SK-N-SH treated with all-trans-retinoic acid at 6 μM for 48 hours (cell line): ENCODE data around the gene FGFR4.

Experiments used
- ATAC-seq: fragments of 200-7000 bp; cut with Tn5 transposase; 3 replicates; pipeline ENCODE4 v1.9.1; 2020; ENCODE audit warnings: mild to moderate bottlenecking, moderate library complexity
- ARNTL ChIP-seq: fragments of 450-650 bp; formaldehyde crosslinking; IDR thresholded peaks from 2 replicates; pipeline ENCODE4 v1.5.0; 2020; ENCODE audit warnings: low read depth, mild to moderate bottlenecking, moderate library complexity, borderline replicate concordance
- CREB5 ChIP-seq: fragments of 250-450 bp; sonication (Bioruptor Pico); IDR thresholded peaks from 2 replicates; pipeline ENCODE4 v1.5.1; 2020; ENCODE audit warnings: low read depth, mild to moderate bottlenecking, moderate library complexity
- CSDC2 ChIP-seq: fragments of 250-450 bp; sonication (Bioruptor Pico); IDR thresholded peaks from 2 replicates; pipeline ENCODE4 v1.5.0; 2020; ENCODE audit warnings: mild to moderate bottlenecking, moderate library complexity
- ESRRG ChIP-seq: fragments of 250-450 bp; sonication (Bioruptor Pico); IDR thresholded peaks from 2 replicates; pipeline ENCODE4 v1.6.1; 2021; ENCODE audit warnings: mild to moderate bottlenecking
- ISL1 ChIP-seq: fragments of 250-450 bp; sonication (Bioruptor Pico); IDR thresholded peaks from 2 replicates; pipeline ENCODE4 v2.1.2; 2022; ENCODE audit warnings: mild to moderate bottlenecking, moderate library complexity
- OSR1 ChIP-seq: fragments of 250-450 bp; sonication (Bioruptor Pico); IDR thresholded peaks from 2 replicates; pipeline ENCODE4 v1.8.0; 2022; ENCODE audit warnings: moderate library complexity, mild to moderate bottlenecking, inconsistent platforms
- PPARA ChIP-seq: fragments of 250-450 bp; sonication (Bioruptor Pico); IDR thresholded peaks from 2 replicates; pipeline ENCODE4 v1.5.0; 2020; ENCODE audit warnings: mild to moderate bottlenecking, borderline replicate concordance
- RARB ChIP-seq: fragments of 250-450 bp; sonication (Bioruptor Pico); IDR thresholded peaks from 2 replicates; pipeline ENCODE4 v1.8.0; 2021; ENCODE audit warnings: mild to moderate bottlenecking, moderate library complexity
- SNAI2 ChIP-seq: fragments of 250-450 bp; sonication (Bioruptor Pico); IDR thresholded peaks from 2 replicates; pipeline ENCODE4 v1.5.0; 2020; ENCODE audit warnings: mild to moderate bottlenecking, moderate library complexity
- TCF4 ChIP-seq: fragments of 250-450 bp; sonication (Bioruptor Pico); IDR thresholded peaks from 2 replicates; pipeline ENCODE4 v1.8.0; 2021; ENCODE audit warnings: mild to moderate bottlenecking, moderate library complexity, borderline replicate concordance
- TOX ChIP-seq: fragments of 250-450 bp; sonication (Bioruptor Pico); IDR thresholded peaks from 2 replicates; pipeline ENCODE4 v1.8.0; 2021; ENCODE audit warnings: mild to moderate bottlenecking, moderate library complexity, borderline replicate concordance
- TSHZ2 ChIP-seq: fragments of 250-450 bp; sonication (Bioruptor Pico); IDR thresholded peaks from 2 replicates; pipeline ENCODE4 v1.5.0; 2020; ENCODE audit warnings: mild to moderate bottlenecking, moderate library complexity
- ZC3H10 ChIP-seq: fragments of 250-450 bp; sonication (Bioruptor Pico); IDR thresholded peaks from 2 replicates; pipeline ENCODE4 v1.5.1; 2021; ENCODE audit warnings: mild to moderate bottlenecking, moderate library complexity
- ZFP3 ChIP-seq: fragments of 250-450 bp; sonication (Bioruptor Pico); IDR thresholded peaks from 2 replicates; pipeline ENCODE4 v1.5.0; 2020; ENCODE audit warnings: mild to moderate bottlenecking, moderate library complexity
- ZFP30 ChIP-seq: fragments of 450-650 bp; formaldehyde crosslinking; IDR thresholded peaks from 2 replicates; pipeline ENCODE4 v1.5.0; 2022; ENCODE audit warnings: mild to moderate bottlenecking, moderate library complexity
- ZNF565 ChIP-seq: fragments of 450-650 bp; formaldehyde crosslinking; conservative IDR thresholded peaks from 2 replicates; pipeline ENCODE4 v1.5.0; 2020; ENCODE audit warnings: low read depth, mild to moderate bottlenecking, moderate library complexity
- ZNF70 ChIP-seq: fragments of 450-650 bp; formaldehyde crosslinking; IDR thresholded peaks from 2 replicates; pipeline ENCODE4 v1.5.0; 2020; ENCODE audit warnings: mild to moderate bottlenecking, moderate library complexity
- ZNF8 ChIP-seq: fragments of 450-650 bp; formaldehyde crosslinking; IDR thresholded peaks from 2 replicates; pipeline ENCODE4 v1.5.0; 2020; ENCODE audit warnings: mild to moderate bottlenecking, moderate library complexity
- TF ChIP-seq, protein P1 (sequence below): fragments of 250-450 bp; sonication (Bioruptor Pico); IDR thresholded peaks from 2 replicates; pipeline ENCODE4 v1.8.0; 2021; ENCODE audit warnings: low read depth, mild to moderate bottlenecking, moderate library complexity, borderline replicate concordance
- TF ChIP-seq, protein P2 (sequence below): fragments of 250-450 bp; sonication (Bioruptor Pico); IDR thresholded peaks from 2 replicates; pipeline ENCODE4 v1.8.0; 2020; ENCODE audit warnings: mild to moderate bottlenecking, moderate library complexity, borderline replicate concordance
- TF ChIP-seq, protein P3 (sequence below): fragments of 250-450 bp; sonication (Bioruptor Pico); IDR thresholded peaks from 2 replicates; pipeline ENCODE4 v1.5.1; 2021; ENCODE audit warnings: mild to moderate bottlenecking, moderate library complexity

Gene FGFR4

DNA sequence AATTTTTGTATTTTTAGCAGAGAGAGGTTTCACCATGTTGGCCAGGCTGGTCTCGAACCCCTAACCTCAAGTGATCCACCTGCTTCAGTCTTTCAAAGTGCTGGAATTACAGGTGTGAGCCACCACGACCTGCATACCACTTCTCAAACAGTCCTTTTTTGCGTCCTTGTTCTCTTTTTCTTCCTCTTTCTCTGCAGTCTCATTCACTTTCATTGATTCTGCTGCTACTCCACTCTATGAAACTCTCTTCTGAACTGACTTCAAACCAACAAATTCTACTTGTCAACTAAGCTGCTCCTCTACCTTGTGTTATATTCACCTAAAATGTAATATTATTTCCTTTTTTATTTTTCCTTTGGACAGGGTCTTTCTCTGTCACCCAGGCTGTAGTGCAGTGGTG lies 54.8 kb downstream of the FGFR4 start:
- no peak for TF ChIP-seq ZC3H10 (CRISPR knock-in tag)
- ATAC-seq, result no peak

- TF ChIP-seq ZNF8 (CRISPR knock-in tag), result no peak
- no peak for TF ChIP-seq SNAI2
- TF ChIP-seq TOX (CRISPR knock-in tag), result no peak
- no peak for TF ChIP-seq TSHZ2 (CRISPR knock-in tag)
- TF ChIP-seq ZFP30 (CRISPR knock-in tag), result no peak
- TF ChIP-seq, protein P1, sequence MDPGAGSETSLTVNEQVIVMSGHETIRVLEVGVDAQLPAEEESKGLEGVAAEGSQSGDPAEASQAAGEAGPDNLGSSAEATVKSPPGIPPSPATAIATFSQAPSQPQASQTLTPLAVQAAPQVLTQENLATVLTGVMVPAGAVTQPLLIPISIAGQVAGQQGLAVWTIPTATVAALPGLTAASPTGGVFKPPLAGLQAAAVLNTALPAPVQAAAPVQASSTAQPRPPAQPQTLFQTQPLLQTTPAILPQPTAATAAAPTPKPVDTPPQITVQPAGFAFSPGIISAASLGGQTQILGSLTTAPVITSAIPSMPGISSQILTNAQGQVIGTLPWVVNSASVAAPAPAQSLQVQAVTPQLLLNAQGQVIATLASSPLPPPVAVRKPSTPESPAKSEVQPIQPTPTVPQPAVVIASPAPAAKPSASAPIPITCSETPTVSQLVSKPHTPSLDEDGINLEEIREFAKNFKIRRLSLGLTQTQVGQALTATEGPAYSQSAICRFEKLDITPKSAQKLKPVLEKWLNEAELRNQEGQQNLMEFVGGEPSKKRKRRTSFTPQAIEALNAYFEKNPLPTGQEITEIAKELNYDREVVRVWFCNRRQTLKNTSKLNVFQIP (CRISPR knock-in tag), result no peak
- TF ChIP-seq ARNTL (CRISPR knock-in tag), result no peak
- TF ChIP-seq ZFP3 (CRISPR knock-in tag), result no peak
- no peak for TF ChIP-seq ZNF565 (CRISPR knock-in tag)
- TF ChIP-seq ZC3H10 (CRISPR knock-in tag), result no peak
- no peak for TF ChIP-seq ZNF70 (CRISPR knock-in tag)
- TF ChIP-seq CSDC2, result no peak
- TF ChIP-seq ISL1, result no peak
- TF ChIP-seq ESRRG (CRISPR knock-in tag), result no peak
- no peak for TF ChIP-seq OSR1 (CRISPR knock-in tag)
- TF ChIP-seq RARB (CRISPR knock-in tag), result no peak
- no peak for TF ChIP-seq PPARA (CRISPR knock-in tag)
- TF ChIP-seq, protein P2, sequence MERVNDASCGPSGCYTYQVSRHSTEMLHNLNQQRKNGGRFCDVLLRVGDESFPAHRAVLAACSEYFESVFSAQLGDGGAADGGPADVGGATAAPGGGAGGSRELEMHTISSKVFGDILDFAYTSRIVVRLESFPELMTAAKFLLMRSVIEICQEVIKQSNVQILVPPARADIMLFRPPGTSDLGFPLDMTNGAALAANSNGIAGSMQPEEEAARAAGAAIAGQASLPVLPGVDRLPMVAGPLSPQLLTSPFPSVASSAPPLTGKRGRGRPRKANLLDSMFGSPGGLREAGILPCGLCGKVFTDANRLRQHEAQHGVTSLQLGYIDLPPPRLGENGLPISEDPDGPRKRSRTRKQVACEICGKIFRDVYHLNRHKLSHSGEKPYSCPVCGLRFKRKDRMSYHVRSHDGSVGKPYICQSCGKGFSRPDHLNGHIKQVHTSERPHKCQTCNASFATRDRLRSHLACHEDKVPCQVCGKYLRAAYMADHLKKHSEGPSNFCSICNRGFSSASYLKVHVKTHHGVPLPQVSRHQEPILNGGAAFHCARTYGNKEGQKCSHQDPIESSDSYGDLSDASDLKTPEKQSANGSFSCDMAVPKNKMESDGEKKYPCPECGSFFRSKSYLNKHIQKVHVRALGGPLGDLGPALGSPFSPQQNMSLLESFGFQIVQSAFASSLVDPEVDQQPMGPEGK (CRISPR knock-in tag), result no peak
- TF ChIP-seq CREB5 (CRISPR knock-in tag), result no peak
- ATAC-seq, result no peak
Measured at GRCh38 chr5:177142098-177142611, 55.4 kb downstream of the FGFR4 start.

DNA sequence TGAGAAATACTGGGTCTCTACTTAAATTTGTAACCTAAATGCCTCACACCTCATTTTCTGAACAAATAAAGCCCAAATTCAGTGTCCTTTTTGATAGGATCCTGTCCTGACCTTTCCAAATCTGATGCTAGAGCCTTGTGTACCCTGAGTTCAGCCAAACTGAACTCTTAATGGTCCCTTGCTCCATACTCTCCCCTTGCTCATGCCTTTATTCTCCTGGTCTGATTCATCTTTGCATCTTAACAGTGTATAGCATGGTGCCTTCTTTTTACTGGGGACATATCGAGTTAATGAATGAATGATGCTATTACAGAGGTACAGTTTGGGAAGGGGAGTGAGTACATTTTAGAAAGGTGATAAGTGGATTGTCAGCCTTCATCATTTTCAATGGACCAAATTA lies 56.1 kb downstream of the FGFR4 start:
- no peak for ATAC-seq
- TF ChIP-seq ISL1, result no peak
- no peak for TF ChIP-seq OSR1 (CRISPR knock-in tag)
- no peak for TF ChIP-seq TCF4 (CRISPR knock-in tag)
- TF ChIP-seq RARB (CRISPR knock-in tag), result no peak
- TF ChIP-seq TSHZ2 (CRISPR knock-in tag), result no peak
- TF ChIP-seq, protein P3, sequence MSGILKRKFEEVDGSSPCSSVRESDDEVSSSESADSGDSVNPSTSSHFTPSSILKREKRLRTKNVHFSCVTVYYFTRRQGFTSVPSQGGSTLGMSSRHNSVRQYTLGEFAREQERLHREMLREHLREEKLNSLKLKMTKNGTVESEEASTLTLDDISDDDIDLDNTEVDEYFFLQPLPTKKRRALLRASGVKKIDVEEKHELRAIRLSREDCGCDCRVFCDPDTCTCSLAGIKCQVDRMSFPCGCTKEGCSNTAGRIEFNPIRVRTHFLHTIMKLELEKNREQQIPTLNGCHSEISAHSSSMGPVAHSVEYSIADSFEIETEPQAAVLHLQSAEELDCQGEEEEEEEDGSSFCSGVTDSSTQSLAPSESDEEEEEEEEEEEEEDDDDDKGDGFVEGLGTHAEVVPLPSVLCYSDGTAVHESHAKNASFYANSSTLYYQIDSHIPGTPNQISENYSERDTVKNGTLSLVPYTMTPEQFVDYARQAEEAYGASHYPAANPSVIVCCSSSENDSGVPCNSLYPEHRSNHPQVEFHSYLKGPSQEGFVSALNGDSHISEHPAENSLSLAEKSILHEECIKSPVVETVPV (CRISPR knock-in tag), result no peak
- TF ChIP-seq ZNF565 (CRISPR knock-in tag), result no peak
- TF ChIP-seq ZNF70 (CRISPR knock-in tag), result no peak
- no peak for TF ChIP-seq TOX (CRISPR knock-in tag)
- TF ChIP-seq CREB5 (CRISPR knock-in tag), result no peak
